Fibroblast of mammary gland (primary cell): ENCODE results near the gene JHY.

Source experiments
- DNase-seq: peaks from one replicate; pipeline ENCODE4 v3.0.0-alpha.2; 2010; ENCODE audit warnings: low read depth
- H3K4me3 ChIP-seq: 2 replicates; pipeline ENCODE4 v1.5.1; 2011; ENCODE audit warnings: low read depth, mild to moderate bottlenecking, low read length, moderate library complexity; ENCODE audit not compliant: control insufficient read depth
- CTCF ChIP-seq: conservative IDR thresholded peaks from 2 replicates; pipeline ENCODE4 v1.5.1; 2011; ENCODE audit warnings: low read depth, low read length, inconsistent platforms; ENCODE audit not compliant: control insufficient read depth, insufficient read depth

JHY gene

DNA sequence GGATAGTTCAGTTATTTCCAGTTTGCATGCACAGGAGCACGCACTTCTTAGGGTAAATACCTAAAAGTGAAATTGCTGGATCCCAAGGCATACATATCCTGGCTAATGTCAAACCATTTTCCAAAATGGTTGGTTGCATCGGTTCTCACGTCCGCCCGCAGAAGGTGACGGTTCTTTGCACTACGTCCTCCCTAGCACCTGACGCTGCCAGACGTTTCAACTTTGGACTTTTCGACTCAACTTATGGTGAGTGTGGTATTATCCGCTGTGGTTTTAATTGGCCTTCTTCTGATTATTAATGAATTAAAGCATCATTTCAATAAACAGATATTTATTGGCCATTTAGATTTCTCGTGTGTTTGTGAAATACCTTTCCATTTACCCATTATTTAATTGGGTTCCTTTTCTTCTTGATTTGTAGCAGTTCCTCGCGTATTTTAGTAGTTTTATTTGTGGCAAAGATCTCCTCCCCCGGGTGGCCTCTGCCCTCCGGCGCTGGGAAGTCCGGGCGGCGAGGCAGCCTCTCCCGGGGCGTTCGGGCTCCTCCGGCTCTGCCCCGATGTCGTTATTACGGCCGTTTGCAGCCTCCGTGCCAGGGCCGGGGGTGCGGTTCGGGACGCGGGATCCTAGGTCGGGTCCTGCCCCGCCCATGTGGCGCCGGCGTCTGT lies at the start of gene JHY:
TSS of gene JHY (plus strand) at position 571 of the 668 bp plus-strand sequence. CDS start 3,091 bp downstream, outside the sequence.
- DNase-seq = peak; percentile 9
- H3K4me3 ChIP-seq = peak within 1 kb of the TSS; percentile 57
- no peak for TF ChIP-seq CTCF

DNA sequence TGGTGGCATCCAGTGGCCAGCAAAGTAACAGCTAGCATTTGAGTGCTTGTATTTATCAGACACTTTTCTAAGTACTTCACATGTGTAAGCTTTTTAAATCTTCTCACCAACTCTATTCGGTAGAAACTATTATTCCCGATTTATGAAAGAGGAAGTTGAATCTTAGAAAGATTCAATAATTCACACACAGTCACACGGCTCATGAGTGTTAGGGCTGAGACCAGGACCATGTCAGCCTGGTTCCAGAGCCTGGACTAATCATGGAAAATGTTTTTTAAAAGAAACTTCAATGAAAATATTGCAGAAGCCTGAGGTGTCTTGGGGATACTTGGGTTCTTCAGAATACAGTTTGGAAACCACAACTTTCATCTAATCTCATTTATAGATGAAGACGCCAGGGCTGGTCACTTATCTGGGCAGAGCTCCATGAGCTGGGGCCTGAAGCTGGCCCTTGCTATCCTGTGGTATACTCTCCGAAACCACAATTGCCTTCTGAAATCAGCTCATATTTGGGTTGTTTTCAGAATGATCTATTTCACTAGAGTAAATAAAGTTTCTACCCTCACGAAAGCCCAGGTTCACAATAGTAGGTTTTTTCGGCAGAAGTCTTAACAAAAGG lies 48.6 kb upstream of the JHY start:
- no peak for TF ChIP-seq CTCF
- no peak overlapping the region for H3K4me3 ChIP-seq
- no peak for DNase-seq

DNA sequence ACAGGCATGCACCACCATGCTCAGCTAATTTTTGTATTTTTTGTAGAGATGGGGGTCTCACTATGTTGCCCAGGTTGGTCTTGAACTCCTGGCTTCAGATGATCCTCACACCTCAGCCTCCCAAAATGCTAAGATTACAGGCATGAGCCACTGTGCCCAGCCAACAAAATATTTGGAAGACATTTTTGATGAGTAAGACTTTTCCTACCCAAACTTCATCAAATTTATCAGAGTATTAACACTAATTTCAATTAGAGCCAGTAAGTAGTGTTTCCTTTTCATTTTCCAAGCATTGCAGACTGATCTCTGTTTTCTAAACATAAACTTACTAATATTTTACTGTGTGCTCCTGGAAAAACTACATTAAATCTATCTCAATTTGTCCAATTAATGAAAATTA lies 45.6 kb upstream of the JHY start:
- no peak for DNase-seq
- no peak overlapping the region for H3K4me3 ChIP-seq
- TF ChIP-seq CTCF = no peak

DNA sequence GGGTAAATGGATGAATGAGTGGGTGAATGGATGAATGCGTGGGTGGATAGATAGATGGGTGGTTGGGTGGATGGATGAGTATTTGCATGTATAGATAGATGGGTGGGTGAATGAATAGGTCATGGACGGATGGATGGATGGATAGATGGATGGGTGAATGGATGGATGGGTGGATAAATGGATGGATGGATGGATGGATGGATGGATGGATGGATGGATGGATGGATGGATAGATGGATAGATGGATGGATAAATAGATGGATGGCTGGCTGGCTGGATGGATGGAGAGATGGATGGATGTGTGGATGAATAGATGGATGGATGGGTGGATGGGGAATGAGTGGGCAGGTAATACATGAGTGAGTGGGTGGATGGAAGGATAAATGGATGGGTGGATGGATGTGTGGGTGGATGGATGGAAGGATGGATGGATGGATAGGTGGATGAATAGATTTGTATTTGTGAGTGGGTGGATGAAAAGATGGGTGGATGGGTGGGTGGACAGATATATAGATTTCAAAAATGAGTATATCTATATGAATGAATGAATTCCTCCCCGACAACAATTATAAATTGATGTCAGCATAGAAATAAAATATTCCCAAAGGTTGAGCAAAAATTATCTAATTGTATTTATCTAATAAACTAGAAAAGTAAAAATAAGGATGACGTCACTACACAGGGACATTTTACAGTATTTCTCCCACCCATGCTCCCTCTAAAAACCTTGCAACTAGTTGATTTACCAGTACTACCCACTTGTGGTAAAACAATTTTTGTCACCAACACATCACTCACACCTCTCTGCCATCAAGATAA lies 44.8 kb upstream of the JHY start:
- TF ChIP-seq CTCF = no peak
- no peak overlapping the region for H3K4me3 ChIP-seq
- no peak for DNase-seq

- no peak for DNase-seq
- TF ChIP-seq CTCF = no peak
- H3K4me3 ChIP-seq = no peak overlapping the region
These were observed 39.0 kb upstream of the JHY start for GRCh38 chr11:122843281-122844141.

DNA sequence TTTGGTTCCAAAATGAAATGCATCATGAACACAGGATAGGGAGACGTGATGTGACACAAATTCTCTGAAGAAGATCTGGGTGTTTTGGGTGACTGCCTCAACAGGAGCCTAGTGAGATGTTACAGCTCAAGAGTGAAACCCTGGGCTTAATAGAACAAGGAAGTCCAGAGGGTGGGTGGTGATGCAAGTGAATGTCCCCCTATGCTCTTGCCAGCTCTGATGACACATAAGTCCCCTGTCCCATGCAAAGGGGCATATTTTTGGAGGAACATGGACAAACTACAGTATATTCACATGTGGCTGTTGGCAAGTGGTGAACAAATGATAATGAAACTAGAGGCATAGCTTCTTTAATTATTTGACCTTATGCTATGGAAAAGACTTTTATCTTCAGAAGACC lies 35.1 kb upstream of the JHY start:
- H3K4me3 ChIP-seq = no peak overlapping the region
- no peak for DNase-seq
- TF ChIP-seq CTCF = no peak
